ENCODE measurements around the gene SRCIN1. TPM values are rescaled to one million over a fixed set of nuclear protein-coding genes. Genes with fewer than 3 reads are reported as not detected.
"Not testable (repeated sequence)": the region's sequence is repeated elsewhere in the genome, so short reads cannot be mapped to it uniquely, and the experiment has no call there.

The SRCIN1 gene
- total RNA-seq, 1 experiment from 2014 or later: 6.9 TPM

DNA sequence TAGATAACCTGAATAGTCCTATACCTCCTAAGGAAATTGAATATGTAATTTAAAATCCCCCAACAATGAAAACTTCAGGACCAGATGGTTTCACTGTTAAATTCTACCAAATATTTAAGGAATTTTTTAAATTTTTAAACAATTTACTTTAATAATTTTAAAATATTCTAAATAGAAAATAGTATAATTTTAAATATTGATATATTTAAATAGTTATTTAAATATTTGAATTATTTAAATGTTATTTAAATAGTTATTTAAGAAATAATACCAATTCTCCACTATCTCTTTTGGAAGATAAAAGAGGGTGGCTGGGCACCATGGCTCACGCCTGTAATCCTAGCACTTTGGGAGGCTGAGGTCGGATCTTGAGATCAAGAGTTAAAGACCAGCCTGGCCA lies 104.0 kb downstream of the SRCIN1 start:
- H3T11ph ChIP-seq (ENCODE audit: low read length); H3K79me1 ChIP-seq (ENCODE audit: insufficient read depth, low read depth, low read length, poor library complexity, severe bottlenecking); H2BK20ac ChIP-seq (ENCODE audit: low read depth, low read length, poor library complexity, severe bottlenecking); H3K27me3 Mint-ChIP-seq (ENCODE audit: low read depth); H2BK15ac ChIP-seq (ENCODE audit: low read depth, low read length); H3K9me3 Mint-ChIP-seq; H4K8ac ChIP-seq (replicated peaks; ENCODE audit: insufficient read length, low read depth, low read length); H3K9ac ChIP-seq (ENCODE audit: extremely low read depth, insufficient read length, low read length); H3K23me2 ChIP-seq (ENCODE audit: insufficient read length, low read depth, low read length, poor library complexity, severe bottlenecking); H2BK5ac ChIP-seq (ENCODE audit: insufficient read length, low read length); H3K4ac ChIP-seq (ENCODE audit: low read depth, low read length); H3K4me3 Mint-ChIP-seq; H3K56ac ChIP-seq (ENCODE audit: insufficient read length, low read depth, low read length); H2AFZ ChIP-seq (ENCODE audit: low read length); H3K27ac ChIP-seq (ENCODE audit: insufficient read length, low read depth, low read length); H3K4me2 ChIP-seq (ENCODE audit: insufficient read depth, insufficient read length, low read length); H2AK5ac ChIP-seq (ENCODE audit: insufficient read length, low read length); H2BK120ac ChIP-seq (ENCODE audit: low read depth, low read length, poor library complexity, severe bottlenecking); H3K14ac ChIP-seq (ENCODE audit: insufficient read depth, low read length); H3K4me1 ChIP-seq (ENCODE audit: insufficient read depth, low read length); H4K20me1 ChIP-seq (ENCODE audit: control insufficient read depth, insufficient read depth, insufficient read length); H4K91ac ChIP-seq (ENCODE audit: insufficient read length, low read depth, low read length); H3K27me3 ChIP-seq (ENCODE audit: insufficient read depth, low read length); H2BK12ac ChIP-seq (ENCODE audit: insufficient read length, low read depth, low read length); H4K5ac ChIP-seq (ENCODE audit: insufficient read length, low read depth, low read length); DNase-seq; H3K23ac ChIP-seq (ENCODE audit: insufficient read length, low read depth, low read length); H3K9me3 ChIP-seq (ENCODE audit: control insufficient read depth, low read depth, low read length); H3K79me2 ChIP-seq (ENCODE audit: insufficient read depth, low read length); H3K27ac Mint-ChIP-seq; H3K18ac ChIP-seq (ENCODE audit: insufficient read length, low read depth, low read length): not testable (repeated sequence)
- Mint-ChIP-seq H3K36me3 (ENCODE audit: insufficient read depth in 1 of 3, low read depth in 3 of 3) (peaks cover 15 to 65% (median 22%) of the 10 kb centered on the region in 3 experiments), H3K4me1 (peaks cover 0 to 23% of the 10 kb centered on the region in 2 experiments; a peak in 2 of 4 replicates)
- WGBS (ENCODE audit: extremely low coverage, insufficient read length, low lambda C conversion rate): no CpG with 5 or more reads among the region's 2 CpGs

- not testable (repeated sequence) for H2BK5ac ChIP-seq (ENCODE audit: insufficient read length, low read length); H3K4me3 Mint-ChIP-seq; H3K9ac ChIP-seq (ENCODE audit: extremely low read depth, insufficient read length, low read length); H3K14ac ChIP-seq (ENCODE audit: insufficient read depth, low read length); H2AK5ac ChIP-seq (ENCODE audit: insufficient read length, low read length); H3K23me2 ChIP-seq (ENCODE audit: insufficient read length, low read depth, low read length, poor library complexity, severe bottlenecking); DNase-seq; H2AFZ ChIP-seq (ENCODE audit: low read length); H3K56ac ChIP-seq (ENCODE audit: insufficient read length, low read depth, low read length); H3K79me2 ChIP-seq (ENCODE audit: insufficient read depth, low read length); H2BK15ac ChIP-seq (ENCODE audit: low read depth, low read length); H3K27ac Mint-ChIP-seq; H3T11ph ChIP-seq (ENCODE audit: low read length); H2BK20ac ChIP-seq (ENCODE audit: low read depth, low read length, poor library complexity, severe bottlenecking); H4K91ac ChIP-seq (ENCODE audit: insufficient read length, low read depth, low read length); H3K27ac ChIP-seq (ENCODE audit: insufficient read length, low read depth, low read length); H3K79me1 ChIP-seq (ENCODE audit: insufficient read depth, low read depth, low read length, poor library complexity, severe bottlenecking); H2BK120ac ChIP-seq (ENCODE audit: low read depth, low read length, poor library complexity, severe bottlenecking); H3K9me3 Mint-ChIP-seq; H3K4me1 ChIP-seq (ENCODE audit: insufficient read depth, low read length); H3K23ac ChIP-seq (ENCODE audit: insufficient read length, low read depth, low read length); H3K27me3 Mint-ChIP-seq (ENCODE audit: low read depth); H4K20me1 ChIP-seq (ENCODE audit: control insufficient read depth, insufficient read depth, insufficient read length); H4K8ac ChIP-seq (replicated peaks; ENCODE audit: insufficient read length, low read depth, low read length); H3K18ac ChIP-seq (ENCODE audit: insufficient read length, low read depth, low read length); H3K9me3 ChIP-seq (ENCODE audit: control insufficient read depth, low read depth, low read length); H3K4ac ChIP-seq (ENCODE audit: low read depth, low read length); H3K4me2 ChIP-seq (ENCODE audit: insufficient read depth, insufficient read length, low read length); H4K5ac ChIP-seq (ENCODE audit: insufficient read length, low read depth, low read length); H2BK12ac ChIP-seq (ENCODE audit: insufficient read length, low read depth, low read length); H3K27me3 ChIP-seq (ENCODE audit: insufficient read depth, low read length)
- H3K4me1 Mint-ChIP-seq: peaks cover 0 to 21% of the 10 kb centered on the region in 2 experiments; a peak in 2 of 4 replicates
- no CpG with 5 or more reads among the region's 10 CpGs for WGBS (ENCODE audit: extremely low coverage, insufficient read length, low lambda C conversion rate)
- H3K36me3 Mint-ChIP-seq (ENCODE audit: insufficient read depth in 1 of 3, low read depth in 3 of 3): peaks cover 27 to 67% (median 36%) of the 10 kb centered on the region in 3 experiments
Observed at GRCh38 chr17:38499230-38499629, 106.5 kb downstream of the SRCIN1 start.

All from H9 (cell line).